HG02943 (cell line): ENCODE measurements around the gene ABCC6.
"Not testable (repeated sequence)": the region's sequence is repeated elsewhere in the genome, so short reads cannot be mapped to it uniquely, and the experiment has no call there.

Experiments used
- ATAC-seq: cut with Tn5 transposase; IDR thresholded peaks from one replicate; pipeline ENCODE4 v1.9.1; 2021; ENCODE audit warnings: mild to moderate bottlenecking, low read depth, moderate library complexity; ENCODE audit not compliant: unreplicated experiment

ABCC6 gene

GRCh38 chr16:16232692-16233061 lies 9.4 kb upstream of the ABCC6 start:
- peak; percentile 44 for ATAC-seq

GRCh38 chr16:16223662-16224241 lies 458 bp upstream of the ABCC6 start:
- not testable (repeated sequence) for ATAC-seq

GRCh38 chr16:16221382-16221781 lies 1.9 kb downstream of the ABCC6 start:
- ATAC-seq, result not testable (repeated sequence)

GRCh38 chr16:16220449-16220848 lies 2.8 kb downstream of the ABCC6 start:
- ATAC-seq, result not testable (repeated sequence)

GRCh38 chr16:16218787-16219186 lies 4.5 kb downstream of the ABCC6 start:
- ATAC-seq, result not testable (repeated sequence)

- not testable (repeated sequence) for ATAC-seq
Measured at GRCh38 chr16:16218349-16218748, 4.9 kb downstream of the ABCC6 start.

- not testable (repeated sequence) for ATAC-seq
Measured at GRCh38 chr16:16213863-16214293, 9.4 kb downstream of the ABCC6 start.

- not testable (repeated sequence) for ATAC-seq
Measured at GRCh38 chr16:16211404-16211803, 11.9 kb downstream of the ABCC6 start.

GRCh38 chr16:16208461-16208860 lies 14.8 kb downstream of the ABCC6 start:
- not testable (repeated sequence) for ATAC-seq

GRCh38 chr16:16207787-16208334 lies 15.4 kb downstream of the ABCC6 start:
- ATAC-seq, result not testable (repeated sequence)

- ATAC-seq, result not testable (repeated sequence)
Measured at GRCh38 chr16:16207097-16207786, 16.1 kb downstream of the ABCC6 start.

- ATAC-seq, result not testable (repeated sequence)
Measured at GRCh38 chr16:16205864-16206263, 17.4 kb downstream of the ABCC6 start.

- ATAC-seq, result not testable (repeated sequence)
Measured at GRCh38 chr16:16204552-16204951, 18.7 kb downstream of the ABCC6 start.

GRCh38 chr16:16203494-16203893 lies 19.8 kb downstream of the ABCC6 start:
- ATAC-seq, result not testable (repeated sequence)

GRCh38 chr16:16202400-16203143 lies 20.7 kb downstream of the ABCC6 start:
- not testable (repeated sequence) for ATAC-seq

- not testable (repeated sequence) for ATAC-seq
Measured at GRCh38 chr16:16201880-16202279, 21.4 kb downstream of the ABCC6 start.

GRCh38 chr16:16200391-16200790 lies 22.9 kb downstream of the ABCC6 start:
- ATAC-seq, result not testable (repeated sequence)

- ATAC-seq, result not testable (repeated sequence)
Measured at GRCh38 chr16:16199428-16199827, 23.9 kb downstream of the ABCC6 start.

GRCh38 chr16:16197966-16198365 lies 25.3 kb downstream of the ABCC6 start:
- ATAC-seq, result no peak

GRCh38 chr16:16197331-16197730 lies 26.0 kb downstream of the ABCC6 start:
- ATAC-seq, result no peak

- no peak for ATAC-seq
Measured at GRCh38 chr16:16196099-16196498, 27.2 kb downstream of the ABCC6 start.
